Activated CD4-positive, alpha-beta T cell treated with anti-CD3 and anti-CD28 coated beads, Interleukin-2, Interleukin-6, amounts not matched to agents 100 ng/mL and 50 ng/mL, durations not matched to agents 16 hours and 8 hours (primary cell): ENCODE results near the gene EPHB3.

Experiments
- DNase-seq: peaks from one replicate; pipeline ENCODE4 v3.0.0-alpha.2; 2020

The EPHB3 gene

GRCh38 chr3:184561061-184561912, at the start of gene EPHB3:
Gene EPHB3 (plus strand): TSS chr3:184561785. CDS start chr3:184562236, 451 bp downstream.
- peak; percentile 93 for DNase-seq

- DNase-seq = no peak
Measured at GRCh38 chr3:184512621-184513020, 49.0 kb upstream of the EPHB3 start.

- peak; percentile 87 for DNase-seq
Measured at GRCh38 chr3:184513276-184514170, 48.1 kb upstream of the EPHB3 start.

- DNase-seq = no peak
Measured at GRCh38 chr3:184514171-184514490, 47.5 kb upstream of the EPHB3 start.

GRCh38 chr3:184523825-184524615, 37.6 kb upstream of the EPHB3 start:
- peak; percentile 68 for DNase-seq

- peak; percentile 39 for DNase-seq
Measured at GRCh38 chr3:184524981-184525336, 36.6 kb upstream of the EPHB3 start.

GRCh38 chr3:184525337-184526087, 36.1 kb upstream of the EPHB3 start:
- DNase-seq = no peak

- DNase-seq = no peak
Measured at GRCh38 chr3:184526088-184526433, 35.5 kb upstream of the EPHB3 start.

GRCh38 chr3:184531626-184532280, 29.8 kb upstream of the EPHB3 start:
- no peak for DNase-seq

GRCh38 chr3:184532940-184533732, 28.4 kb upstream of the EPHB3 start:
- DNase-seq = no peak

GRCh38 chr3:184537885-184538665, 23.5 kb upstream of the EPHB3 start:
- DNase-seq = no peak

GRCh38 chr3:184538666-184539431, 22.7 kb upstream of the EPHB3 start:
- no peak for DNase-seq

- DNase-seq = no peak
Measured at GRCh38 chr3:184539801-184540435, 21.7 kb upstream of the EPHB3 start.

- DNase-seq = peak; percentile 71
Measured at GRCh38 chr3:184540777-184541681, 20.6 kb upstream of the EPHB3 start.

GRCh38 chr3:184541886-184542562, 19.6 kb upstream of the EPHB3 start:
- no peak for DNase-seq

GRCh38 chr3:184542577-184542976, 19.0 kb upstream of the EPHB3 start:
- no peak for DNase-seq

GRCh38 chr3:184543256-184543655, 18.3 kb upstream of the EPHB3 start:
- DNase-seq = no peak
